Astrocyte (in vitro differentiated cells and primary cell): Measurements from ENCODE around the gene FUBP3. TPM values are rescaled to one million over a fixed set of nuclear protein-coding genes. Genes with fewer than 3 reads are reported as not detected.

Source experiments
- DNase-seq: peaks from one replicate; pipeline ENCODE4 v3.0.0-alpha.2; 2010; ENCODE audit warnings: low read depth
- FAIRE-seq: peaks from 2 replicates; lab custom pipeline; 2011; peaks lifted over from hg19 to GRCh38; lab: Jason Lieb, UNC
- H2AFZ ChIP-seq: 2 replicates; pipeline ENCODE4 v1.6.0; 2012; ENCODE audit warnings: low read depth, low read length, inconsistent platforms
- H3K27ac ChIP-seq: 2 replicates; pipeline ENCODE4 v1.5.1; 2011; ENCODE audit warnings: low read depth, low read length, inconsistent platforms
- H3K27me3 ChIP-seq: 2 replicates; pipeline ENCODE4 v1.6.0; 2011; ENCODE audit warnings: low read length, inconsistent platforms; ENCODE audit not compliant: insufficient read depth
- H3K36me3 ChIP-seq: 2 replicates; pipeline ENCODE4 v1.5.1; 2011; ENCODE audit warnings: low read length, inconsistent platforms; ENCODE audit not compliant: insufficient read depth
- H3K4me1 ChIP-seq: 2 replicates; pipeline ENCODE4 v1.5.1; 2011; ENCODE audit warnings: low read length, inconsistent platforms; ENCODE audit not compliant: insufficient read depth
- H3K4me2 ChIP-seq: 2 replicates; pipeline ENCODE4 v1.6.0; 2012; ENCODE audit warnings: low read length, inconsistent platforms
- H3K4me3 ChIP-seq: 2 replicates; pipeline ENCODE4 v1.5.1; 2011; ENCODE audit warnings: low read depth, mild to moderate bottlenecking, low read length, inconsistent platforms; ENCODE audit not compliant: insufficient read depth
- H3K79me2 ChIP-seq: 2 replicates; pipeline ENCODE4 v1.6.0; 2012; ENCODE audit warnings: mild to moderate bottlenecking, low read length, inconsistent platforms; ENCODE audit not compliant: insufficient read depth
- H3K9ac ChIP-seq: 2 replicates; pipeline ENCODE4 v1.6.0; 2012; ENCODE audit warnings: mild to moderate bottlenecking, low read length, inconsistent platforms
- H3K9me3 ChIP-seq: 2 replicates; pipeline ENCODE4 v1.5.1; 2012; ENCODE audit warnings: low read depth, mild to moderate bottlenecking, low read length, inconsistent platforms; ENCODE audit not compliant: insufficient read depth
- H4K20me1 ChIP-seq: 2 replicates; pipeline ENCODE4 v1.6.0; 2012; ENCODE audit warnings: low read length, inconsistent platforms; ENCODE audit not compliant: insufficient read depth
- H3K27ac Mint-ChIP-seq: one replicate; pipeline ENCODE4 v1.8.0; 2021; ENCODE audit warnings: mild to moderate bottlenecking, mixed read lengths; ENCODE audit not compliant: unreplicated experiment
- H3K27me3 Mint-ChIP-seq: one replicate; pipeline ENCODE4 v1.8.0; 2021; ENCODE audit warnings: low read depth, mixed read lengths; ENCODE audit not compliant: unreplicated experiment
- H3K36me3 Mint-ChIP-seq: one replicate; pipeline ENCODE4 v1.8.0; 2021; ENCODE audit warnings: low read depth, mixed read lengths; ENCODE audit not compliant: unreplicated experiment
- H3K4me1 Mint-ChIP-seq: one replicate; pipeline ENCODE4 v1.8.0; 2021; ENCODE audit warnings: low read depth, mixed read lengths; ENCODE audit not compliant: unreplicated experiment
- H3K4me3 Mint-ChIP-seq: one replicate; pipeline ENCODE4 v1.8.0; 2021; ENCODE audit warnings: mild to moderate bottlenecking, moderate library complexity, mixed read lengths; ENCODE audit not compliant: unreplicated experiment
- H3K9me3 Mint-ChIP-seq: one replicate; pipeline ENCODE4 v1.8.0; 2021; ENCODE audit warnings: mild to moderate bottlenecking, mixed read lengths; ENCODE audit not compliant: unreplicated experiment
- CTCF ChIP-seq: IDR thresholded peaks from 2 replicates; pipeline ENCODE4 v1.5.1; 2011; ENCODE audit warnings: low read depth, mild to moderate bottlenecking, inconsistent platforms, low read length, moderate library complexity; ENCODE audit not compliant: insufficient read depth
- EZH2 ChIP-seq: IDR thresholded peaks from 2 replicates; pipeline ENCODE4 v1.6.1; 2012; ENCODE audit warnings: mild to moderate bottlenecking, low read length, inconsistent platforms; ENCODE audit not compliant: insufficient read depth
- total RNA-seq: library from RNA; stranded (reverse); gene quantifications from 2 replicates; pipeline ENCODE4 v1.2.1, GENCODE V29; 2021

FUBP3 gene
- total RNA-seq, 1 donor from 2014 or later = 64.6 TPM

- Histone ChIP-seq H4K20me1 (peaks cover 26% of the 10 kb centered on the region), H2AFZ (no peak overlapping the region), H3K4me3 (no peak overlapping the region), H3K4me2 (no peak overlapping the region), H3K4me1 (no peaks in the 10 kb centered on the region), H3K9me3 (peaks cover 5% of the 10 kb centered on the region), H3K27me3 (peaks cover 69% of the 10 kb centered on the region), H3K79me2 (no peaks in the 10 kb centered on the region), H3K9ac (no peak overlapping the region), H3K36me3 (no peaks in the 10 kb centered on the region), H3K27ac (no peak overlapping the region)
- FAIRE-seq = no peak
- H3K4me1 Mint-ChIP-seq = no peaks in the 10 kb centered on the region
- H3K27me3 Mint-ChIP-seq = peaks cover 51% of the 10 kb centered on the region
- no peak overlapping the region for H3K27ac Mint-ChIP-seq
- H3K36me3 Mint-ChIP-seq = no peaks in the 10 kb centered on the region
- no peak overlapping the region for H3K4me3 Mint-ChIP-seq
- no peak for DNase-seq
- no peak for TF ChIP-seq CTCF
- no peak for TF ChIP-seq EZH2
- peaks cover 5% of the 10 kb centered on the region for H3K9me3 Mint-ChIP-seq
Measured at GRCh38 chr9:130663977-130664250, 84.5 kb downstream of the FUBP3 start.

GRCh38 chr9:130664251-130665028, 85.1 kb downstream of the FUBP3 start, which contains the start of gene PRDM12:
Gene PRDM12, plus strand, starts transcription at chr9:130664594. Its CDS starts 60 bp downstream, at chr9:130664654.
- Histone ChIP-seq H3K4me2 (no peak within 1 kb of the TSS), H3K27me3 (peaks cover 65% of the 10 kb centered on the region), H3K36me3 (no peaks in the 10 kb centered on the region), H3K79me2 (no peaks in the 10 kb centered on the region), H3K4me3 (no peak within 1 kb of the TSS), H2AFZ (no peak within 1 kb of the TSS), H3K9me3 (peaks cover 5% of the 10 kb centered on the region), H3K4me1 (no peaks in the 10 kb centered on the region), H3K27ac (no peak within 1 kb of the TSS), H3K9ac (no peak within 1 kb of the TSS), H4K20me1 (peaks cover 26% of the 10 kb centered on the region)
- Mint-ChIP-seq H3K27me3 (peaks cover 50% of the 10 kb centered on the region), H3K36me3 (no peaks in the 10 kb centered on the region), H3K4me1 (no peaks in the 10 kb centered on the region), H3K9me3 (peaks cover 3% of the 10 kb centered on the region), H3K4me3 (no peak within 1 kb of the TSS), H3K27ac (peak within 1 kb of the TSS; percentile 75)
- DNase-seq (no peak), FAIRE-seq (no peak)
- TF ChIP-seq CTCF = no peak
- peak; percentile 63 for TF ChIP-seq EZH2

DNA sequence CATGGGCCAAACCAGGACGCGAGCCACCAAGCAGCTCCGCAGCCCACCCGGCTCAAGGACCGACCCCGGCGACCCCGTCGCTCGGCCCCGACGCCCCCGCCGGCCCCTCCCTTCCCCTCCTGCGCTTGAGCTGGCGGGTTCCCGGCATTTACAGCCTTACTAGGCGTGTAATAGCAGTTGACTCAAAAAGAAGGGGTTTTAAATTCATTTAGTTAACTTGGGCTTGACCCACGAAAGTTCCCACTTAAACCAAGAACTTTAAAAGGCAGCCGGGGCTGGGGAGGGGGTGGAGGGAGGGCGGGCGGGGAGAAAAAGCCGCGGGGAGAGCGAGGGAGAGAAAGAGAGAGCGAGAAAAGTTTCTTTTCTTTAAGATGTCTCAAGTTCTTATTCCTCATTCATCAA, 85.7 kb downstream of the FUBP3 start:
- H3K9ac ChIP-seq = no peak overlapping the region
- Mint-ChIP-seq H3K36me3 (no peaks in the 10 kb centered on the region), H3K9me3 (peaks cover 3% of the 10 kb centered on the region), H3K27ac (peak overlapping the region; percentile 75), H3K4me3 (no peak overlapping the region), H3K4me1 (no peaks in the 10 kb centered on the region), H3K27me3 (peaks cover 51% of the 10 kb centered on the region)
- FAIRE-seq (no peak), DNase-seq (no peak)
- no peaks in the 10 kb centered on the region for H3K36me3 ChIP-seq
- H2AFZ ChIP-seq = no peak overlapping the region
- H4K20me1 ChIP-seq = peaks cover 26% of the 10 kb centered on the region
- H3K27me3 ChIP-seq = peaks cover 65% of the 10 kb centered on the region
- no peak overlapping the region for H3K27ac ChIP-seq
- H3K79me2 ChIP-seq = no peaks in the 10 kb centered on the region
- no peak overlapping the region for H3K4me2 ChIP-seq
- no peaks in the 10 kb centered on the region for H3K4me1 ChIP-seq
- no peak for TF ChIP-seq EZH2
- no peak for TF ChIP-seq CTCF
- H3K9me3 ChIP-seq = peaks cover 5% of the 10 kb centered on the region
- H3K4me3 ChIP-seq = no peak overlapping the region
